ENCODE data around the gene SDC3.

Gene SDC3

GRCh38 chr1:30900931-30901560, 7.5 kb downstream of the SDC3 start:
- no peak overlapping the region for H3K4me3 Mint-ChIP-seq
- H3K27me3 Mint-ChIP-seq (ENCODE audit: low read depth) = no peaks in the 10 kb centered on the region
- TF ChIP-seq CTCF (IDR thresholded peaks at IDR 0.05; ENCODE audit: unreplicated experiment in 3 of 3) = no peak
- no peaks in the 10 kb centered on the region for H3K36me3 Mint-ChIP-seq (ENCODE audit: low read depth)
- no peaks in the 10 kb centered on the region for H3K9me3 Mint-ChIP-seq
- peaks cover 30% of the 10 kb centered on the region for H3K4me1 Mint-ChIP-seq
- peak overlapping the region in 1 of 3 experiments; percentile 62 for H3K27ac Mint-ChIP-seq

- no peaks in the 10 kb centered on the region for H3K36me3 Mint-ChIP-seq (ENCODE audit: low read depth)
- no peaks in the 10 kb centered on the region for H3K27me3 Mint-ChIP-seq (ENCODE audit: low read depth)
- no peaks in the 10 kb centered on the region for H3K9me3 Mint-ChIP-seq
- H3K4me1 Mint-ChIP-seq = peaks cover 29% of the 10 kb centered on the region
- no peak for TF ChIP-seq CTCF (IDR thresholded peaks at IDR 0.05; ENCODE audit: unreplicated experiment in 3 of 3)
- no peak overlapping the region for H3K4me3 Mint-ChIP-seq
- no peak overlapping the region for H3K27ac Mint-ChIP-seq
Observed at GRCh38 chr1:30900486-30900885, 8.1 kb downstream of the SDC3 start.

- Mint-ChIP-seq H3K9me3 (no peaks in the 10 kb centered on the region), H3K4me3 (no peak overlapping the region), H3K4me1 (peaks cover 34% of the 10 kb centered on the region), H3K27me3 (ENCODE audit: low read depth) (no peaks in the 10 kb centered on the region), H3K27ac (peak overlapping the region in 1 of 3 experiments; percentile 30), H3K36me3 (ENCODE audit: low read depth) (no peaks in the 10 kb centered on the region)
- TF ChIP-seq CTCF (IDR thresholded peaks at IDR 0.05; ENCODE audit: unreplicated experiment in 3 of 3) = no peak
Observed at GRCh38 chr1:30899577-30900389, 8.8 kb downstream of the SDC3 start.

- no peaks in the 10 kb centered on the region for H3K9me3 Mint-ChIP-seq
Observed at GRCh38 chr1:30898031-30898815, 10.3 kb downstream of the SDC3 start.

GRCh38 chr1:30896905-30897304, 11.7 kb downstream of the SDC3 start:
- Mint-ChIP-seq H3K36me3 (ENCODE audit: low read depth) (no peaks in the 10 kb centered on the region), H3K27me3 (ENCODE audit: low read depth) (peaks cover 5% of the 10 kb centered on the region), H3K27ac (peak overlapping the region in 1 of 3 experiments; percentile 4), H3K4me1 (peaks cover 50% of the 10 kb centered on the region), H3K4me3 (no peak overlapping the region), H3K9me3 (no peaks in the 10 kb centered on the region)
- no peak for TF ChIP-seq CTCF (IDR thresholded peaks at IDR 0.05; ENCODE audit: unreplicated experiment in 3 of 3)

More at GRCh38 chr1:30898031-30898815, 10.3 kb downstream of the SDC3 start:
- Mint-ChIP-seq H3K27ac (no peak overlapping the region), H3K4me1 (peaks cover 45% of the 10 kb centered on the region), H3K27me3 (ENCODE audit: low read depth) (peaks cover 5% of the 10 kb centered on the region), H3K36me3 (ENCODE audit: low read depth) (no peaks in the 10 kb centered on the region), H3K4me3 (no peak overlapping the region)
- no peak for TF ChIP-seq CTCF (IDR thresholded peaks at IDR 0.05; ENCODE audit: unreplicated experiment in 3 of 3)

Measured in nephron (organoid).